D721Med (cell line): ENCODE data around the gene DYRK1A.
A peak's percentile ranks its signal among the peaks of the same experiment; 100 is the strongest.

Experiments
- DNase-seq: peaks from one replicate; pipeline ENCODE4 v3.0.0; 2011; ENCODE audit warnings: low spot score; ENCODE audit not compliant: insufficient read length
- FAIRE-seq: peaks from 2 replicates; lab custom pipeline; 2011; peaks lifted over from hg19 to GRCh38; lab: Jason Lieb, UNC
- CTCF ChIP-seq: IDR thresholded peaks from 2 replicates; pipeline ENCODE4 v1.5.1; 2012; ENCODE audit warnings: mild to moderate bottlenecking, control low read depth; ENCODE audit not compliant: insufficient read depth; ENCODE audit errors: missing control alignments

DYRK1A gene

GRCh38 chr21:37384416-37384815, 17.8 kb downstream of the DYRK1A start:
- FAIRE-seq (peak; percentile 6), DNase-seq (no peak)
- no peak for TF ChIP-seq CTCF

- no peak for TF ChIP-seq CTCF
- no peak for DNase-seq
- no peak for FAIRE-seq
These were observed 18.7 kb downstream of the DYRK1A start for GRCh38 chr21:37385179-37385765.

- FAIRE-seq (no peak), DNase-seq (no peak)
- no peak for TF ChIP-seq CTCF
These were observed 19.6 kb downstream of the DYRK1A start for GRCh38 chr21:37386151-37386550.

GRCh38 chr21:37389456-37389855, 22.9 kb downstream of the DYRK1A start:
- DNase-seq: no peak
- no peak for FAIRE-seq
- no peak for TF ChIP-seq CTCF

- FAIRE-seq (no peak), DNase-seq (no peak)
- TF ChIP-seq CTCF: no peak
These were observed 25.1 kb downstream of the DYRK1A start for GRCh38 chr21:37391666-37392065.

GRCh38 chr21:37392441-37392840, 25.9 kb downstream of the DYRK1A start:
- TF ChIP-seq CTCF: no peak
- FAIRE-seq: no peak
- no peak for DNase-seq

GRCh38 chr21:37393030-37393429, 26.5 kb downstream of the DYRK1A start:
- DNase-seq (no peak), FAIRE-seq (no peak)
- TF ChIP-seq CTCF: no peak
